Peyer's patch (tissue), 4 donors: Measurements from ENCODE around the gene DSG2.

Experiments used
- POLR2A ChIP-seq, 2 donors: fragments of 450-650 bp; IDR thresholded peaks; one replicate each; pipeline ENCODE4 v1.5.1; 2017; ENCODE audit warnings: antibody characterized with exemption in 2 of 2, mild to moderate bottlenecking in 2 of 2, moderate library complexity in 2 of 2
- TF ChIP-seq, protein P1 (sequence below), 6 experiments: fragments of 450-650 bp in 4 of 6; fragments of 200-600 bp in 2 of 6; sonication (generic) in 1 of 6; IDR thresholded peaks; one replicate each; pipeline ENCODE4 v1.5.1; 2017 to 2019; ENCODE audit warnings: antibody characterized with exemption in 6 of 6, mild to moderate bottlenecking in 3 of 6, moderate library complexity in 1 of 6

GRCh38 chr18:31526374-31526773 lies 28.4 kb downstream of the DSG2 start:
- TF ChIP-seq, protein P1, sequence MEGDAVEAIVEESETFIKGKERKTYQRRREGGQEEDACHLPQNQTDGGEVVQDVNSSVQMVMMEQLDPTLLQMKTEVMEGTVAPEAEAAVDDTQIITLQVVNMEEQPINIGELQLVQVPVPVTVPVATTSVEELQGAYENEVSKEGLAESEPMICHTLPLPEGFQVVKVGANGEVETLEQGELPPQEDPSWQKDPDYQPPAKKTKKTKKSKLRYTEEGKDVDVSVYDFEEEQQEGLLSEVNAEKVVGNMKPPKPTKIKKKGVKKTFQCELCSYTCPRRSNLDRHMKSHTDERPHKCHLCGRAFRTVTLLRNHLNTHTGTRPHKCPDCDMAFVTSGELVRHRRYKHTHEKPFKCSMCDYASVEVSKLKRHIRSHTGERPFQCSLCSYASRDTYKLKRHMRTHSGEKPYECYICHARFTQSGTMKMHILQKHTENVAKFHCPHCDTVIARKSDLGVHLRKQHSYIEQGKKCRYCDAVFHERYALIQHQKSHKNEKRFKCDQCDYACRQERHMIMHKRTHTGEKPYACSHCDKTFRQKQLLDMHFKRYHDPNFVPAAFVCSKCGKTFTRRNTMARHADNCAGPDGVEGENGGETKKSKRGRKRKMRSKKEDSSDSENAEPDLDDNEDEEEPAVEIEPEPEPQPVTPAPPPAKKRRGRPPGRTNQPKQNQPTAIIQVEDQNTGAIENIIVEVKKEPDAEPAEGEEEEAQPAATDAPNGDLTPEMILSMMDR (IDR thresholded peaks at IDR 0.05) = no peak
- TF ChIP-seq POLR2A (IDR thresholded peaks at IDR 0.05) = no peak
